Measurements from ENCODE around the gene TRIM32.

Gene TRIM32, protein sequence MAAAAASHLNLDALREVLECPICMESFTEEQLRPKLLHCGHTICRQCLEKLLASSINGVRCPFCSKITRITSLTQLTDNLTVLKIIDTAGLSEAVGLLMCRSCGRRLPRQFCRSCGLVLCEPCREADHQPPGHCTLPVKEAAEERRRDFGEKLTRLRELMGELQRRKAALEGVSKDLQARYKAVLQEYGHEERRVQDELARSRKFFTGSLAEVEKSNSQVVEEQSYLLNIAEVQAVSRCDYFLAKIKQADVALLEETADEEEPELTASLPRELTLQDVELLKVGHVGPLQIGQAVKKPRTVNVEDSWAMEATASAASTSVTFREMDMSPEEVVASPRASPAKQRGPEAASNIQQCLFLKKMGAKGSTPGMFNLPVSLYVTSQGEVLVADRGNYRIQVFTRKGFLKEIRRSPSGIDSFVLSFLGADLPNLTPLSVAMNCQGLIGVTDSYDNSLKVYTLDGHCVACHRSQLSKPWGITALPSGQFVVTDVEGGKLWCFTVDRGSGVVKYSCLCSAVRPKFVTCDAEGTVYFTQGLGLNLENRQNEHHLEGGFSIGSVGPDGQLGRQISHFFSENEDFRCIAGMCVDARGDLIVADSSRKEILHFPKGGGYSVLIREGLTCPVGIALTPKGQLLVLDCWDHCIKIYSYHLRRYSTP

DNA sequence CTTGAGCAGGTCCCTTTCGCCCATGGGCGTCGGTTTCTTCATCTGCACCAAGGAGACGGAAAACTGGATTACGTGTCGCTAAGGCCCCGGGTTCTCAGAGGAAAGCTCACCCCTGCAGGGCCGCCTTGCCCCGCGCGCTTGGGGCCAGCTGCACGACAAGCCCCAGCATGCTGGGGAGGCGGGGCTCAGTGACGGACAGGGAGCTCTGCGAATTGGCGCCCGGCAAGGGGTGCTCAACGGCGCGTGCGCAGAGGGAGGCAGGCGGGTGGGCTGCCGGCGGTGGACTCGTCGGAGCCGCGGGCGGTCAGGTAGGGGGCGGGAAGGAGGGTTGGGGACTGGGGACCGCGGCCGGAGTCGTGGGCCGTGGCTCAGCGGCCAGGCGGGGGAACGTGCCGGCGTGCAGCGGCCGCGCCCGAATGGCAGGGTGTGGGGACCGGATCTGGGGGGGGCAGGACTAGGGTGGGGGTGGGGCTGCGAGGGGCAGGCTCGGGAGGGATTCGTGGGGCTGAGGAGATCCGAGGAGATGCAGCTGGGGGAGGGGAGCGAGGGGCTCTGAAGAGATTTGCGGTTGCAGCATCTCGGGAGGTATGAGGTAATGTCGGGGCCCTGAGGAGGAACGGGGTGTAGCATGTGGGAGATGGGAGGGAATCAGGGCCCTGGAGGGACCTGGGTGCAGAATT is at the start of gene TRIM32:
TSS of gene TRIM32 (plus strand) at position 232 of the 680 bp plus-strand sequence. CDS start 10,438 bp downstream, outside the sequence.
- in situ Hi-C loops (cut with HindIII; ENCODE audit: low sequenced_read_pairs) = no loop called here
- peak; percentile 44 for DNase-seq (ENCODE audit: low read depth)
- TF ChIP-seq, protein P1, sequence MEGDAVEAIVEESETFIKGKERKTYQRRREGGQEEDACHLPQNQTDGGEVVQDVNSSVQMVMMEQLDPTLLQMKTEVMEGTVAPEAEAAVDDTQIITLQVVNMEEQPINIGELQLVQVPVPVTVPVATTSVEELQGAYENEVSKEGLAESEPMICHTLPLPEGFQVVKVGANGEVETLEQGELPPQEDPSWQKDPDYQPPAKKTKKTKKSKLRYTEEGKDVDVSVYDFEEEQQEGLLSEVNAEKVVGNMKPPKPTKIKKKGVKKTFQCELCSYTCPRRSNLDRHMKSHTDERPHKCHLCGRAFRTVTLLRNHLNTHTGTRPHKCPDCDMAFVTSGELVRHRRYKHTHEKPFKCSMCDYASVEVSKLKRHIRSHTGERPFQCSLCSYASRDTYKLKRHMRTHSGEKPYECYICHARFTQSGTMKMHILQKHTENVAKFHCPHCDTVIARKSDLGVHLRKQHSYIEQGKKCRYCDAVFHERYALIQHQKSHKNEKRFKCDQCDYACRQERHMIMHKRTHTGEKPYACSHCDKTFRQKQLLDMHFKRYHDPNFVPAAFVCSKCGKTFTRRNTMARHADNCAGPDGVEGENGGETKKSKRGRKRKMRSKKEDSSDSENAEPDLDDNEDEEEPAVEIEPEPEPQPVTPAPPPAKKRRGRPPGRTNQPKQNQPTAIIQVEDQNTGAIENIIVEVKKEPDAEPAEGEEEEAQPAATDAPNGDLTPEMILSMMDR (IDR thresholded peaks at IDR 0.05; ENCODE audit: low read depth, low read length, missing control alignments) = no peak
- peak within 1 kb of the TSS; percentile 77 for H3K4me3 ChIP-seq (ENCODE audit: low read depth, low read length)

DNA sequence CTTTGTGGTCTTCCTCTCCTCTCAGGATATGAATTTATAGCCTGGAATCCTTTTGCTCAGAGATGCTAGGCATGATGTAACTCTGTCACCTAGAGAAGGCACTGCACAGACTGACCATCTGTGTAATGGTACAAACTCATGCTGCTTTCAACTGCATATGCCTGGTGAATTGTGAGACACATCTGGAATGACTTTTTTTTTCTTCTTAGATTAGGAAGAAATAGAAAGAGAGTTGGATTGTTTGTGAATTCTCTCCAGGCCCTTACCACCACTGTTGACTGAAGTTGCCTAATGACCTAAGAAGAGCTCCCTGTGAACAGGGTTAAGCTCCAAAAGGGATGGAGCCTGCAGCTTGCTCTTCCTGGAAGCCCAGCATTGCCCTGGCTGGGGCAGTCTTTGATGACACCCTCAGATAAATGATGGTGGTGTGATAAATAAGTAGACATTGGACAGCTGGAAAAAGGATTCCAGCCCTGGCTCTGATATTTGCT is 47.8 kb upstream of the TRIM32 start:
- TF ChIP-seq, protein P1 (IDR thresholded peaks at IDR 0.05; ENCODE audit: low read depth, low read length, missing control alignments) = no peak
- no peak for DNase-seq (ENCODE audit: low read depth)
- H3K4me3 ChIP-seq (ENCODE audit: low read depth, low read length) = no peak overlapping the region
- in situ Hi-C loops (cut with HindIII; ENCODE audit: low sequenced_read_pairs) = no loop called here

DNA sequence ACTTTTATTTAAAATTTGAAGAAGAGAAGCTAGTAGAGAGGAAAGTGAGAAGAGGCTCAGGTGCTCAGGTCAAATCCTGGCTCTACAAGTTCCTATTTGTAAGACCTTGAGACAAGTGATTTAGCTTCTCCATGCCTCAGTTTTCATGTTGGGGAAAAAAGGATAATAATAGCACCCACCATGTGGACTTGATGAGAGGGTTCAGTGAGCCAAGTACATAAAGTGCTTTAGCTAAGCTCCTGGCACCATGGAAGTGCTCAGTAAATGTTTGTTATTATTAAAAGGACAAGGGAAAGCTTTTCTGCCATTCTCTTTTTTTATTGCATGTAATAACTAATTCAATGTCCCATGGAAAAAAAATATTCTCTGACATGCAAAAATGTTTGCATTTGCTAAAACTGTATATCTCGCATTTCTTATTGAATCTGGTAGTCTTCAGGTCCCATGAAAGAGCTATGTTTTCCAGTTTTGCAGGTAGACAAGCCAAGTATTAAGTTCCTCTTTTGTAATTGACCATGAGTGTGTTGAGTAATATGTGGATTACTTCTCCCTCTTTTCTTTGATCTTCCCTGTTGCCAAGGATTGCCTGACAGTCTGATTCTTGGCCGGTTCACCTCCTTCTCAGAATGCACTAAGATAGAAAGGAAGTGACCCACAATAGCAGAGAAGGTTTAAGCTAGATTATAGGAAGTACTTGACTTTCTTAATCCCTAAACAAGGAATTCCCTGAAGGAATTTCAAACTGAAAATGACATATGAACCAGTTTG is 45.6 kb upstream of the TRIM32 start:
- no peak overlapping the region for H3K4me3 ChIP-seq (ENCODE audit: low read depth, low read length)
- DNase-seq (ENCODE audit: low read depth) = no peak
- in situ Hi-C loops (cut with HindIII; ENCODE audit: low sequenced_read_pairs) = loop anchor here (5.0 kb wide), 1 partner anchor 34 kb away; no protein-coding TSS in a partner anchor
- TF ChIP-seq, protein P1 (IDR thresholded peaks at IDR 0.05; ENCODE audit: low read depth, low read length, missing control alignments) = no peak

DNA sequence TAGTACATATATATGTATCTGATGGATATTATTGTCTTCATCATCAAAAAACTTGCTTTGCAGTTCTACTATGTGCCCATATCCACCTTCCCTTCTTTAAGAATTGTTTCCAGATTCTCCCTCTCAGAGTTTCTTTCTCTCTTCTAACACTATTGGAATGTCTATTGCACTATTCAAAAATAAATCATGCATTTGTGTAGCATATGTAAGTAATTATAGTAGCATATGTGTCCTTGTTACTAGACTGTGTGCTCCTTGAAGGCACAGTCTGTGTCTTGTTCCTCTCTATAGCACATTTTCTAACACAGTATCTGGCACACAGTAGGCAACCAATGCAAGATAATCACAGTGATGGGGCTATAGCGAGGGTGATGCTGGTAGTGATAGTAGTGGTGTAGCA is 43.4 kb upstream of the TRIM32 start:
- no peak for DNase-seq (ENCODE audit: low read depth)

DNA sequence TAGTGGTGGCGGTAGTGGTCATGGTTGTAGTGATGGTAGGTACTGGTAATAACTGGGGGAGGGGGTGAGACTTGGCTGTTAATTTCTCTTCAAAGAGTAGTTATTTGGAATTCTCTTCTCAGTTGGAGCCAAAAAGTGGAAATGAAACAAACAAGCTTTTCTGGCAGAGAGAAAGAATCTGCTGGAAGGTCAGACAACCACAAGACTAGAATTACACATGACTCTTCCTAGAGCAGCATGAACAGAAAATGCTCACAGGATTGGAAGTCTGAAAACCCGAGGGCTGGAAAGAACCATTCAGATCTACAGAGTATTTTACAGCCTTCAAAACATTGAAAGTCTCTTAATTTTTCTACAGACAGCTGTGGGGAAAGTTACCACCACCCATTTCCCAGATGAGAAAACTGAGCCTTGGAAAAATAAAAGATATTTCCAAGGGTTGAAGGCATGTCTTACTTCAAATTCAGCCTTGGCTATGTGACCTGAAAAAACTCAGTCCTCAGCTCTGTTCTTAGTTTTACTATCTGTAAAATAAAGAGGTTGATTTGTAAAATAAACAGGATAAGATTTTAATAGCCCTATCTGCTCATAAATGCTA is 42.9 kb upstream of the TRIM32 start:
- no peak overlapping the region for H3K4me3 ChIP-seq (ENCODE audit: low read depth, low read length)
- DNase-seq (ENCODE audit: low read depth) = peak; percentile 69
- TF ChIP-seq, protein P1 (IDR thresholded peaks at IDR 0.05; ENCODE audit: low read depth, low read length, missing control alignments) = no peak
- in situ Hi-C loops (cut with HindIII; ENCODE audit: low sequenced_read_pairs) = loop anchor here (5.0 kb wide), 1 partner anchor 37 kb away; no protein-coding TSS in a partner anchor

More for the DNA sequence above, 43.4 kb upstream of the TRIM32 start:
- H3K4me3 ChIP-seq (ENCODE audit: low read depth, low read length) = no peak overlapping the region
- TF ChIP-seq, protein P1 (IDR thresholded peaks at IDR 0.05; ENCODE audit: low read depth, low read length, missing control alignments) = no peak
- in situ Hi-C loops (cut with HindIII; ENCODE audit: low sequenced_read_pairs) = loop anchor here (5.0 kb wide), 1 partner anchor 36 kb away; no protein-coding TSS in a partner anchor

All from astrocyte of the cerebellum (primary cell).